HL-60/S4 (cell line): ENCODE results near the gene CD79A.

ENCODE experiments used
- in situ Hi-C: fragments of 300-500 bp; cut with MboI; formaldehyde crosslinking; loops from 2 replicates; pipeline ENCODE4 v1.14.3; 2022; ENCODE audit warnings: low sequenced_read_pairs

CD79A gene

GRCh38 chr19:41917676-41918075, 40.6 kb downstream of the CD79A start:
- in situ Hi-C loops, result no loop called here

GRCh38 chr19:41918095-41918494, 41.0 kb downstream of the CD79A start:
- in situ Hi-C loops, result no loop called here

DNA sequence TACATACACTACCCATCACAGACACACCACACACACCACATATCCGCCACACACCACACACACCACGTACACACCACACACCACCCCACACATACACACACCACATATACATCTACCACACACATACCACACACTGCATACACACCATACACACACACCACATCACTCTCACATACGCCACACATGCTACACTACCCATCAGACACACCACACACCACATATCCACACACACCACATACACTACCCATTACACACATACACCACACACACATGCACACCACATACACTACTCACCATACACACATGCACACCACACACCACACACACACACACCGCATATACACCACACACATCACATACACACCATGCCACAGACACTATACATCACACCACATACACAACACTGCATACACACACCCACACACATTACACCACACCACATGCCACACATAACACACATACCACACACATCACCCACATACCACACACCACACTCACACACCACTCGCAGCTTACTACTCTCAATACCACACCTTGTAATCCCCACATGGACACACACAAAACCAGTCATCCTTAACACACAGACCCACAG, 41.7 kb downstream of the CD79A start:
- in situ Hi-C loops, result no loop called here

DNA sequence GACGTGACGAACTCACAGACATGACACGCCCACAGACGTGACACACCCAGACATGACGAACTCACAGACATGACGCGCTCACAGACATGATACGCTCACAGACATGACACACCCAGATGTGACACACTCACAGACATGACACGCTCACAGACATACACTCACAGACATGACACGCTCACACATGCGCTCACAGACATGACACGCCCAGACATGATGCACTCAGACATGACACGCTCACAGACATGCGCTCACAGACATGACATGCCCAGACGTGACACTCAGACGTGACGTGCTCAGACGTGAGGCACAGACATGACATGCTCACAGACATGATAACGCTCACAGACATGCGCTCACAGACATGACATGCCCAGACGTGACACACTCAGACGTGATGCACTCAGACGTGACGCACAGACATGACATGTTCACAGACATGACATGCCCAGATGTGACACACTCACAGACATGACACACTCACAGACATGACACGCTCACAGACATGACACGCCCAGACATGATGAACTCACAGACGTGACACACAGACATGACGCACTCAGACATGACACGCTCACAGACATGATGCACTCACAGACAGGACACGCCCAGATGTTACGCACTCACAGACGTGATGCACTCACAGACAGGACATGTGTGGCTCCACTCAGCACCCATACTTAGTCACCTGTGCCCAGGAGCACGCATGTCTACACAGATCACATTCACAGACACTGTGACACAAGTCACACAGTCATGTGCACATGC, 43.1 kb downstream of the CD79A start:
- in situ Hi-C loops, result no loop called here

GRCh38 chr19:41920882-41921576, 44.0 kb downstream of the CD79A start:
- in situ Hi-C loops, result no loop called here

- in situ Hi-C loops, result no loop called here
Measured at GRCh38 chr19:41921577-41922576, 44.8 kb downstream of the CD79A start.

DNA sequence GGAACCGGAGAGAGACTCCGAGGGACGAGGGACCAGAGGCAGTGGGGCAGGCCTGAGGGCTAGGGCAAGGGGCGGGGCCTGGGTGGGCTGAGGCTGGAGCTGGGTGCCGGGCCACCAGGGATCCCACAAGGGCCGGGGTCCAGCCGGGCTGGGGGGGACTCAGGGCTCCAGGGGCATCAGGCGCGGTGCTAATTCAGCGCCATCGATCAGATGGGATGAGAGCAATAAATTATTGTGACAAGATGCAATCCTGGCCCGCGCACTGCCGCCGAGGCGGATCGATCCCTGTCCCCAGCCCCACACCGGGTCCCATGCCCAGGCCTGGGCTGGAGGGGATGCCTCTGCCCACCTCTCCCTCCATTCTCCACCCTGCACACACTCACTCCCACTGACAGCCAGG, 45.5 kb downstream of the CD79A start:
- in situ Hi-C loops, result no loop called here

- in situ Hi-C loops, result no loop called here
Measured at GRCh38 chr19:41923045-41923788, 46.1 kb downstream of the CD79A start.

- in situ Hi-C loops, result no loop called here
Measured at GRCh38 chr19:41924151-41925145, 47.4 kb downstream of the CD79A start.

GRCh38 chr19:41925208-41926003, 48.3 kb downstream of the CD79A start:
- in situ Hi-C loops, result no loop called here

- in situ Hi-C loops, result no loop called here
Measured at GRCh38 chr19:41926028-41926762, 49.1 kb downstream of the CD79A start.

- in situ Hi-C loops, result no loop called here
Measured at GRCh38 chr19:41926763-41927496, 49.9 kb downstream of the CD79A start.

DNA sequence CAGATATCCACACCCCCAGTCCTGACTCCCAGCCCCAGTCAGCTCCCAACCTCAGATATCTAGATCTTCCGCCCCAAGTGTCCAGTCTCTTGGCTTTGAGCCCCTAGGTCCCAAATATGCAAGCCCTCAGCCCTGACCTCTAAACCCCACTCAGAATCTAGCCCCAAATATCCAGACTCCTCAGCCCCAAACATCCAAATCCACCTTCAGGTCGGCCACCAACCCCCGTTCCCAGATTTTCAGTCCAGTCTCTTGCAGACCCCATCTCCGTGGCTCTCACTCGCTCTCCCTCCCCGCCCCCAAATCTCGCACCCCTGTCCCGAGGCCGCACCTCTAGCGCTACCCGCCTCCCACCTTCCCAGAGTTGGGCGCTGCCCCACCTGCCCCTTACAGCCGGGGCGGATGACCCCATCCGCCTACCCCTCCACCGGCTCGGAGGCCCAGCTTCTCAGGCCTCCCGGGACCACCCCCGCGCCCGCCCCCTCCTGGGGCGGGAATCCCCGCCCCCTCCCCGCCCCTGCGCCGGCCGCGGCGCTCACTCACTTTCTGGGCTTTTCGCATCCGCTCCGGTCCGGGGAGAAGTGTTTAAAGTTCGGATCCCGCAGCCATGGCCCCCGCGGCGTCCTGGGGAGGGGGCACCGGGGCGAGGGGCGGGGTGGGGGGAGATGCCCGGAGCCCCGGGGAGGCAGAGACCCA, 50.6 kb downstream of the CD79A start:
- in situ Hi-C loops, result no loop called here

DNA sequence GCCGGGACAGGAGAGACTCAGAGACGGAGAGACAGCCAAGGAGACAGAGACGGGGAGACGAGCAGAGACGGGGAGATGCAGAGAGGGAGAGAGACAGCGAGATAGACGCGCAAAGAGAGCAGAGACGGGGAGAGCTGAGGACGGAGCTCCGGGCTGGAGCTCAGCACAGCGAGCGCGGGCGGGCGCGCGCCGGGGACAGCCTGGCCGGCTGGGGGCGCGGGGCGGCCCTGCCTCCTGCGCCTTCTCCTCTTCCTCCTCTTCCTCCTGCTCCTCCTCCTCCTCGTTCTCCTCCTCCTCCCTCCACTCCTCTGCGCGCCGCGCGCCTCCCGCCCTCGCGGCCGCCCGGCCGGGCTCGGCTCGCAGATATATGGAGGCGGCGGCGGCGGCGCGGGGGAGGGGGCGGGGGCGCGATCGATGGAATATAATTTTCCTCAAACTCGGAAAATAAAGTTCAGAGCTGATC, 51.2 kb downstream of the CD79A start, which contains the start of gene ERFL:
ERFL (minus strand) TSS at position 229 of the 463 bp plus-strand sequence. CDS start 15,530 bp downstream, outside the sequence.
- in situ Hi-C loops, result no loop called here

GRCh38 chr19:41928754-41929535, 51.9 kb downstream of the CD79A start:
- in situ Hi-C loops, result no loop called here
